ENCODE measurements around the gene EGLN1.

- TF ChIP-seq GATA2 (IDR thresholded peaks at IDR 0.05; ENCODE audit: low read depth, low read length) (no peak), GATA3 (IDR thresholded peaks at IDR 0.05; ENCODE audit: low read depth, low read length) (no peak)
These were observed 4.6 kb downstream of the EGLN1 start for GRCh38 chr1:231417513-231417912.

All from SH-SY5Y (cell line).